ENCODE measurements around the gene DDX54.
"Not testable (repeated sequence)": the region's sequence is repeated elsewhere in the genome, so short reads cannot be mapped to it uniquely, and the experiment has no call there.

DDX54 gene

DNA sequence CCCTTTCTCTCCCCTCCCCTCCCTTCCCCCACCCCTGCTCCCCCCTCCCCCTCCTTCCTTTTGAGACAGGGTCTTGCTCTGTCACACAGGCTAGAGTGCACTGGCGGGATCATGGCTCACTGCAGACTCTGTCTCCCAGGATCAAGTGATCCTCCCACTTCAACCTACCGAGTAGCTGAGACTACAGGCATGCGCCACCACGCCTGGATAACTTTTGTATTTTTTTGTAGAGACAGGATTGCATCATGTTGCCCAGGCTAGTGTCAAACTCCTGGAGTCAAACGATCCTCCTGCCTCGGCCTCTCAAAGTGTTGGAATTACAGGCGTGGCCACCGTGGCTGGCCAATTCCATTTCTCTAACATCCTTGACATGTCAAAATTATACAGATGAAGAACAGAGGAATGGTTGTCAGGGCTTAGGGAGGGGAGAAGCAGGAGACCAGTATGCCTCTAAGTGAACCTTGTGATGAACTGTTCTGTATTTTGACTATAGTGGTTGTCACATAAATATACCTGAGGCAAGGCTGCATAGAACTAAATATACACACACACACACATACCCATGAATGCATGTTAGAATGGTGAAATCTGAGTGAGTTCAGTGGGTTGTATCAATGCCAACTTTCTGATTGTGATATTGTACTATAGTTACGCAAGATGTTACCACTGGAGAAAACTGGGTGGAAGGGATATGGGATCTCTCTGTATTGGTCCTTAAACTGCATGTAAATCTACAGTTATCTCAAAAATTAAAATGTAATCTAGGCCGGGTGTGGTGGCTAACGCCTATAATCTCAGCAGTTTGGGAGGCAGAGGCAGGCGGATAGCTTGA is 39.3 kb downstream of the DDX54 start:
- in situ Hi-C loops (cut with MboI; ENCODE audit: low sequenced_read_pairs) = no loop called here

DNA sequence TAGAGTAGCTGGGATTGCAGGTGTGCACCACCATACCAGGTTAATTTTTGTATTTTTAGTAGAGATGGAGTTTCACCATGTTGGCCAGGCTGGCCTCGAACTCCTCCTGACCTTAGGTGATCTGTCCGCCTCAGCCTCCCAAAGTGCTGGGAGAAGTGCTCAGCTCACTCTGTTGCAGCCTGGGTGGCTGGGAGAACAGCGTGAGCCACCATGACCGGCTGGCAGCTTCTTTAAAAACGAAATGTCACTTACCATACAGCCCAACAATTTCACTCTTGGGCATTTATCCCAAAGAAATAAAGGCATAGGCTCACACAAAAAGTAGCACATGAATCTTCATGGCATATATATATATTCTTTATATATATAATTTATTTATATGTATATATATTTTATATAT is 40.5 kb downstream of the DDX54 start:
- in situ Hi-C loops (cut with MboI; ENCODE audit: low sequenced_read_pairs) = no loop called here

GRCh38 chr12:113143959-113144358 is 41.3 kb downstream of the DDX54 start:
- in situ Hi-C loops (cut with MboI; ENCODE audit: low sequenced_read_pairs) = no loop called here

GRCh38 chr12:113142886-113143332 is 42.4 kb downstream of the DDX54 start:
- in situ Hi-C loops (cut with MboI; ENCODE audit: low sequenced_read_pairs) = no loop called here

- in situ Hi-C loops (cut with MboI; ENCODE audit: low sequenced_read_pairs) = no loop called here
Observed at GRCh38 chr12:113142173-113142885, 42.9 kb downstream of the DDX54 start.

DNA sequence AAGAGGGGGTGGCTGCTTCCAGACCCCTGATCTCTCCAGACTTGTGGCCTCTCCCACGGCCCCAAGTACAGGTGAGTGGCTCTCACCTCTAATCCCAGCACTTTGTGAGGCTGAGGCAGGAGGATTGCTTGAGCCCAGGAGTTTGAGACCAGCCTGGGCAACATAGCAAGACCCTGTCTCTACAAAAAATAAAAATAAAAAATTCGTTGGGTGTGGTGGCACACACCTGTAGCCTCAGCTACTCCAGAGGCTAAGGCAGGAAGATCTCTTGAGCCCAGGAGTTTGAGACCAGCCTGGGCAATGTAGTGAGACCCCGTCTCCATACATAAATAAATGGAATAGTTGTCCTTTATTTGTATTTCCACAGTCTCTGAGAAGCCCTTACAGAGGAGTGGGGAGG is 43.6 kb downstream of the DDX54 start:
- in situ Hi-C loops (cut with MboI; ENCODE audit: low sequenced_read_pairs) = not testable (repeated sequence)

DNA sequence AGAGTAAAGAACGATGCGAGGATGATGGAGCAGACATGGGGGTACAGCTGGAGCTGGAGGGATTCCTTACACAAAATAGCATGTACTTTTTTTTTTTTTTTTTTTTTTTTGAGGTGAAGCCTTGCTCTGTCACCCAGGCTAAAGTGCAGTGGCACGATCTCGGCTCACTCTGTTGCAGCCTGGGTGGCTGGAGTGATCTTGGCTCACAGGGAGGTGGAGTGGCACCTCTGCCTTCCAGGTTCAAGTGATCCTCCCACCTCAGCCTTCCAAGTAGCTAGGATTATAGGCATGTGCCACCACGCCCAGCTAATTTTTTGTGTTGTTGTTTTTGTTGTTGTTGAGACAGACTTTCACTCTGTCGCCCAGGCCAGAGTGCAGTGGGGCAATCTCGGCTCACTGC is 44.6 kb downstream of the DDX54 start:
- in situ Hi-C loops (cut with MboI; ENCODE audit: low sequenced_read_pairs) = no loop called here

- in situ Hi-C loops (cut with MboI; ENCODE audit: low sequenced_read_pairs) = no loop called here
Observed at GRCh38 chr12:113138826-113139225, 46.5 kb downstream of the DDX54 start.

DNA sequence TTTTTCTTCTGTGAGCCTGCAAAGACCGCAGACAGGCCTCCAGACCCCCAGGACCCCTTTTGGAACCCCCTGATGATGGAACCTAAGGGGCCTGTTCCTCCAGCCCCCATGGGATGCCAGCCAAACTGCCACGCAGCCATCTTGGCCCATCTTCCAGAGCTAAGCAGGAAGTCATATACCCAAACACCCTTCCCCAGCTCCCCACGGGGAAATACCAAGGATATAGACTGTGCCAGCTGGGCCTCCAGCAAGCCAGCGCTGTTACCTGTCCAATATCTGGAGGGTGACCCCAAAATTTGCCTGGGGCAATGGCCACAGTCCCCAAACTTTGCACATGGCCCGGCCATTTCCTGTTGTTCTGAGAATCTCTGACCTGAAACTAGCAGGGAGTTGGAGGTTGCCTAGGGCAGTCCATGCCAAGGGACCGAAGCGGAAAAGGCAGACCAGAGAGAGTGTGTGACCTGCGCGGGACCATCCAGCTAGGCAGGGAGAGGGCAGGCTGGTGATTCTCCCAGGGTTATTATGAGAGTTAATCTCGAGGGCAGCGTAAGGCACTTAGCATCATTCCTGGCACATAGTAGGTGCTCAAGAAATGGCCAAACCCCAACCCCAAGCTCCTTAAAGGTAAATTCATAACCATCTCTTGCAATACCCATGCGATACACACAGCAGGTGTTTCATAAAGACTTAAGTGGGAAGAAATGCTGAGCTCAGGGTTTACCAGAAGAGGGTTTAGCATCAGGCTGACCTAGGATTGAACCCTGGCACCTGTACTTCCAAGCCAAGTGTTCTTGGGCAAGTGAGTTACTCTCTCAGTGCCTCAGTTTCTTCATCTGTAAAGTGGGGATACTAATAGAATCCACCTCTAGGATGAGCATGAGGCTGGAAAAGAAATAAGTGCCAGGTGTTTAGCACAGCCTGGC is 47.2 kb downstream of the DDX54 start:
- in situ Hi-C loops (cut with MboI; ENCODE audit: low sequenced_read_pairs) = no loop called here

GRCh38 chr12:113136990-113137511 is 48.2 kb downstream of the DDX54 start:
- in situ Hi-C loops (cut with MboI; ENCODE audit: low sequenced_read_pairs) = no loop called here

- in situ Hi-C loops (cut with MboI; ENCODE audit: low sequenced_read_pairs) = no loop called here
Observed at GRCh38 chr12:113136128-113136989, 48.9 kb downstream of the DDX54 start.

DNA sequence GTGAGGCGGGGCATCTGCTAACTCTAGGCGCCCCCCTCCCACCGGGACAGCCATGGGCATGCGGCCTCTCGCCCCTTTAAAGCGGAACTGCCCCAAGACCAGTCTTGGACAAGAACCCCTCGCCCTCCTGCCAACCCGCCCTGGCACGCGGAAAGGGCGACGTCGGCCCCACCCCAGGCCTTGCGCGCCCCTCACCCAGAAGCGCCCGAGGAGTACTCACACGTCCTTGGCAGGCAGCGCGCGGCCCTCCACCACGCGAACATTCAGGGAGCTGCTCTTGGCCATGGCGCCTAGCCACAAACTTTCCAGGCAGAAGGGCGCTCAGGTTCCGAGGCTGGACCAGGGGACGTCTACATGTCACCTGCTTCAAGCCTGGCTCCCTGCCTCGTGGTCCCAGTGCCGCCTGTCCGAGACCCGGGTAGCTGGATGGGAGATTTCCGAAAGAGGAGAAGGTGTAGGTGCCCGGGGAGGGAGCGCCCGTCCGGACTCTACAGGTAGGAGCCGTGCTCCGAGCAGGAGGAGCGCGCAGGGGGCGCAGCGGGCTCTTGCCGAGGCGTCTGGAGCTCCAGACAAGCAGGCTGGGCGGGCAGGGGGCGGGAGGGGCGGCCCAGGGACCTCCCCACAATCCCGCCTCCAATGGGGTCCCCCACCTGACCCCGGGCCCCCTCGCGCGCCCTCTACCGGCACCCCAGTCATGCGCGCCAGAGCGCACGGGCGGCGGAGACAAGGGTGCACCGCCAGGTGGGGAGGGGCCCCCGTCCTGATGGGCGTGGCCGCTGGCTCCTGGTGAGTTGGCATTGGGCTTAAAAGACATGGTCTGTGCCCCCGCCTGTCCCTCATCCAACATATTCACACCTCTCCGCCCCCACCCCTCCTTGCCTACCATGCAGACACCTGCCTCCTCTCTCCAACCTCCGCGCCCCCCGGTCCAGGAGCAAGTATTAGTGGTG is 49.8 kb downstream of the DDX54 start, which contains the start of gene RASAL1:
RASAL1 (minus strand) TSS at position 584 of the 950 bp plus-strand sequence; CDS start at position 285, 299 bp downstream.
- in situ Hi-C loops (cut with MboI; ENCODE audit: low sequenced_read_pairs) = no loop called here

DNA sequence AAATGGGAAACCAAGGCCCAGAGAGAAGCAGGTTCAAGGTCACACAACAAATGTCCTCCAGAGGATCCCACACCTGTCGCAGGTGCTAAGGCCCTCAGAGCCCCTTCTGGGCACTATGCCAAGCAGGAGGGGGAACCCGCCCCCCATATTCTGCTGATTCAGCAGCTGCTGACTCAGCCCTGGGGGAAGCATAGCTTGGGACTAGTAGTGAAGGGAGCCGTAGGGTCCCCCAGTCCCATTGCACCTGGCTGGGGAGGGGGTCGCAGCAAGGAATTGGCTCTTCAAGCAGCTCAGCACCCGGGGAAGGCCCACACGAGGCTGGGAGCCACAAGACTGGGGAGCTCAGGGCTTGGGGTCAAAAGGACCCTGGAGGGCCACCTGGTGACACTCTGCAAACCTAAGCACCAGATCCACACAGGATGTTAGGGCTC is 50.7 kb downstream of the DDX54 start:
- in situ Hi-C loops (cut with MboI; ENCODE audit: low sequenced_read_pairs) = no loop called here

GRCh38 chr12:113134071-113134470 is 51.2 kb downstream of the DDX54 start:
- in situ Hi-C loops (cut with MboI; ENCODE audit: low sequenced_read_pairs) = no loop called here

DNA sequence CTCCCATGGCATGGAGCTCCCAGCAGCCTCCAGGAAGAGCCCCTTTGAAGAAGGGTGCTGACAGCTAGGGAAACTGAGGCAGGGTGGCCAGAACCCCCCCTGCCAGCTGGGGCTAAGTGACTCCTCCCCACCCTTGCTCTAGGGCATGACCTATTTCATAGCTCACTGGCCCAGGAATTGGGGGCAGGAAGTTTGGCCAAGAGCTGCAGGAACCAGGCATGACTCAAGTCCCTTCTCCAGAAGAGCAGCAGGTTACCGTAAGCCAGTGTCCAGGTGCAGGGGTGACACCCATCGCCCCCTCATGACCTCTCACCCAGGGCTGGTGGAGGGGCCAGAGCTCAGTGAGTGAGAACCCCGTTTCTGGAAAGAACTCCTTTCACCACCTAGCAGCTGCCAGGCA is 51.6 kb downstream of the DDX54 start:
- in situ Hi-C loops (cut with MboI; ENCODE audit: low sequenced_read_pairs) = no loop called here

GRCh38 chr12:113133036-113133435 is 52.2 kb downstream of the DDX54 start:
- in situ Hi-C loops (cut with MboI; ENCODE audit: low sequenced_read_pairs) = no loop called here

- in situ Hi-C loops (cut with MboI; ENCODE audit: low sequenced_read_pairs) = no loop called here
Observed at GRCh38 chr12:113131556-113131955, 53.7 kb downstream of the DDX54 start.

DNA sequence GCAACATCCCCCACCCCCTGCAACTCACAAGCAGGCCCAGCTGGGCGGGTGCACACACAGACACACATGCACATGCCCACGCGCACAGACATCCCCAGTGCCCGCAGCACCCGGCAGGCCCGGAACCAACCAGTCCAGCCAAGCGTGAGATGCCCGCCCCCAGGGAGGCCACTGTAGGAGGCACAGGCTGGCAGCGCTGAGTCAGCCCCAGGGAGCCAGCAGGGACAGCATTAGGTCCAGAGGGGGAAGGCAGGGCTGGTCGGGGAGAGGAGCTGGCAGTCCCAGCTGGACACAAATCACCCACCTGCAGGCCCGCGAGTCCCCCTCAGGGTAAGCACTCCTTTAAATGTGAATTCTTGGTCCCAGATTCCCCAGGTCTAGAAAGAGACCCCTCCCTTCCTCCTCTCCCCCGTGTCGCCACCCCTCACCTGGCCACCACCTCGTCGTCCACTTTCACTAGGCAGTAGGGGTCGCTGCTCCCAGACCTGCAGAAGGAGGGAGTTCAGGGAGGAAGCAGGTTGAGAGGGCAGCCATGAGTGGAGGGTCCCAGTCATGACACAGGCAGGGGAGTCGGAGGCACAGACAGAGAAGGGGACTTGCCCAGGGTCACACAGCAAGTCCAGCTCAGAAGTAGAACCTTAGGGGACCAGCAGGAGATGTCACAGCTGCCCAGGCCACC is 54.7 kb downstream of the DDX54 start:
- in situ Hi-C loops (cut with MboI; ENCODE audit: low sequenced_read_pairs) = no loop called here

Data from HL-60/S4 treated with retinoic acid at 250 ng/mL for 4 days and 3 days (cell line).